B cell (primary cell): ENCODE measurements around the gene SMARCAD1. TPM values are rescaled to one million over a fixed set of nuclear protein-coding genes. Genes with fewer than 3 reads are reported as not detected.

Source experiments
- ATAC-seq: fragments of 200-7000 bp; cut with Tn5 transposase; one replicate; pipeline ENCODE4 v1.10.0; 2021; ENCODE audit warnings: low read depth, mild to moderate bottlenecking, moderate number of reproducible peaks, moderate library complexity
- CTCF ChIA-PET: fragments of 350-600 bp; sonication (Branson Sonifier 250); formaldehyde crosslinking; loops from one replicate; lab custom pipeline; 2021; ENCODE audit warnings: antibody characterized with exemption, inconsistent platforms; lab: Charles Lee
- POLR2A ChIA-PET: fragments of 350-600 bp; sonication (Branson Sonifier 250); formaldehyde crosslinking; loops from one replicate; lab custom pipeline; 2021; ENCODE audit warnings: antibody characterized with exemption; lab: Charles Lee
- DNase-seq: peaks from one replicate; pipeline ENCODE4 v3.0.0; 2013
- H2AFZ ChIP-seq: 2 replicates; pipeline ENCODE4 v1.6.1; 2012; ENCODE audit warnings: mild to moderate bottlenecking, low read depth, low read length; ENCODE audit not compliant: insufficient read depth, poor library complexity, severe bottlenecking
- H3K27ac ChIP-seq, 2 donors: 1 replicate in 1 of 2; 2 replicates in 1 of 2; pipeline ENCODE4 v1.5.1; 2012 to 2013; ENCODE audit warnings: low read length in 2 of 2, mild to moderate bottlenecking in 2 of 2, moderate library complexity in 1 of 2
- H3K27me3 ChIP-seq, 4 experiments: fragments of 200-600 bp in 1 of 4; sonication (generic) in 1 of 4; replicated peaks in 1 of 4; 1 replicate in 2 of 4; 2 replicates in 2 of 4; pipeline versions ENCODE4 v1.6.1 to v1.7.0; 2013 to 2016; ENCODE audit warnings: low read length in 3 of 4, mild to moderate bottlenecking in 2 of 4, mixed read lengths in 1 of 4, moderate library complexity in 1 of 4; ENCODE audit not compliant: insufficient read depth in 4 of 4, control insufficient read depth in 3 of 4; ENCODE audit errors: control extremely low read depth in 1 of 4
- H3K36me3 ChIP-seq, 2 experiments: replicated peaks in 1 of 2; 1 replicate in 1 of 2; 2 replicates in 1 of 2; pipeline versions ENCODE4 v1.6.1 to v1.7.1; 2013; ENCODE audit warnings: low read length in 1 of 2; ENCODE audit not compliant: insufficient read depth in 2 of 2, control insufficient read depth in 1 of 2; ENCODE audit errors: control extremely low read depth in 1 of 2, extremely low read depth in 1 of 2
- H3K4me1 ChIP-seq, 2 donors: fragments of 200-600 bp in 1 of 2; sonication (generic) in 1 of 2; 1 replicate in 1 of 2; 2 replicates in 1 of 2; pipeline versions ENCODE4 v1.5.1 to v1.6.1; 2013 to 2017; ENCODE audit warnings: low read length in 2 of 2; ENCODE audit not compliant: control insufficient read depth in 2 of 2, insufficient read depth in 2 of 2
- H3K4me2 ChIP-seq: replicated peaks from 2 replicates; pipeline ENCODE3; 2012; ENCODE audit warnings: mild to moderate bottlenecking, low read depth, low read length; ENCODE audit not compliant: poor library complexity, severe bottlenecking
- H3K4me3 ChIP-seq, 5 experiments: fragments of 200-600 bp in 1 of 5; sonication (generic) in 1 of 5; 1 replicate in 3 of 5; 2 replicates in 2 of 5; pipeline versions ENCODE4 v1.5.1 to v1.7.0; 2011 to 2016; ENCODE audit warnings: low read length in 4 of 5, mild to moderate bottlenecking in 4 of 5, low read depth in 2 of 5, control low read depth in 1 of 5, moderate library complexity in 1 of 5; ENCODE audit not compliant: insufficient read depth in 1 of 5; ENCODE audit errors: control extremely low read depth in 1 of 5, extremely low read depth in 1 of 5
- H3K79me2 ChIP-seq: fragments of 200-600 bp; sonication (generic); one replicate; pipeline ENCODE4 v1.6.0; 2016; ENCODE audit warnings: low read length; ENCODE audit not compliant: control insufficient read depth, insufficient read depth
- H3K9ac ChIP-seq: fragments of 200-600 bp; sonication (generic); 2 replicates; pipeline ENCODE4 v1.6.1; 2017; ENCODE audit warnings: mild to moderate bottlenecking, low read length, moderate library complexity
- H3K9me3 ChIP-seq, 3 donors: one replicate each; pipeline versions ENCODE4 v1.6.1 to v1.7.1; 2013; ENCODE audit warnings: low read length in 2 of 3; ENCODE audit not compliant: control insufficient read depth in 2 of 3, insufficient read depth in 1 of 3; ENCODE audit errors: control extremely low read depth in 1 of 3
- H4K20me1 ChIP-seq: 2 replicates; pipeline ENCODE4 v1.6.0; 2012; ENCODE audit warnings: mild to moderate bottlenecking, low read length; ENCODE audit not compliant: insufficient read depth, control insufficient read depth, poor library complexity, severe bottlenecking
- H3K27ac Mint-ChIP-seq: one replicate; pipeline ENCODE4 v1.8.0; 2021; ENCODE audit warnings: mixed read lengths
- H3K27me3 Mint-ChIP-seq: one replicate; pipeline ENCODE4 v1.8.0; 2021; ENCODE audit warnings: mixed read lengths
- H3K4me1 Mint-ChIP-seq: one replicate; pipeline ENCODE4 v1.8.0; 2021; ENCODE audit warnings: mixed read lengths
- H3K4me3 Mint-ChIP-seq: one replicate; pipeline ENCODE4 v1.8.0; 2021; ENCODE audit warnings: mixed read lengths
- H3K9me3 Mint-ChIP-seq: one replicate; pipeline ENCODE4 v1.8.0; 2022; ENCODE audit warnings: mixed read lengths; ENCODE audit not compliant: insufficient read depth
- CTCF ChIP-seq: fragments of 200-600 bp; IDR thresholded peaks from one replicate; pipeline ENCODE4 v1.8.0; 2022; ENCODE audit warnings: antibody characterized with exemption, mild to moderate bottlenecking
- EZH2 ChIP-seq: IDR thresholded peaks from 2 replicates; pipeline ENCODE4 v1.6.1; 2012; ENCODE audit warnings: borderline replicate concordance, low read depth, mild to moderate bottlenecking, moderate library complexity, low read length; ENCODE audit not compliant: insufficient read depth, poor library complexity, severe bottlenecking
- WGBS: methylation state at CpG from one replicate; pipeline ENCODE4 v1.1.5; 2013; ENCODE audit warnings: missing lambda C conversion rate; ENCODE audit not compliant: insufficient coverage; 5-methylcytosine and 5-hydroxymethylcytosine counted together
- intact Hi-C: fragments of 100-400 bp; cut with micrococcal nuclease; formaldehyde crosslinking; loops from one replicate; pipeline ENCODE4 v1.10.0; 2022
- polyA plus RNA-seq: library from polyadenylated mRNA; depleted of rRNA; stranded (reverse); fragments of >200 nt; gene quantifications from 2 replicates; pipeline ENCODE4 v1.2.3, GENCODE V29; 2012
- total RNA-seq, 2 donors: library from RNA; stranded (reverse); fragments of 120-200 nt in 1 of 2; gene quantifications; 1 replicate in 1 of 2; 2 replicates in 1 of 2; pipeline versions ENCODE4 v1.2.3 to v1.2.4, GENCODE V29; 2013 to 2022

SMARCAD1 gene
- total and polyA plus RNA-seq, 2 donors (not counting 1 experiment from before 2014, with no cell fraction given): 8.2 to 26.7 TPM

- TF ChIP-seq EZH2: no peak
- TF ChIP-seq CTCF: no peak
- Histone ChIP-seq H3K4me3 (no peak overlapping the region), H3K9ac (no peak overlapping the region), H3K27me3 (no peaks in the 10 kb centered on the region), H3K9me3 (peaks cover 0 to 6% (median 0%) of the 10 kb centered on the region in 3 donors), H3K4me1 (no peaks in the 10 kb centered on the region), H3K36me3 (no peaks in the 10 kb centered on the region), H3K79me2 (no peaks in the 10 kb centered on the region), H4K20me1 (no peaks in the 10 kb centered on the region), H3K27ac (no peak overlapping the region), H3K4me2 (no peak overlapping the region), H2AFZ (no peak overlapping the region)
- Mint-ChIP-seq H3K27ac (no peak overlapping the region), H3K9me3 (no peaks in the 10 kb centered on the region), H3K4me3 (no peak overlapping the region), H3K27me3 (no peaks in the 10 kb centered on the region), H3K4me1 (no peaks in the 10 kb centered on the region)
- ChIA-PET POLR2A (no interaction called here), CTCF (no interaction called here)
- intact Hi-C loops: no loop called here
- WGBS: 100% methylated on average over 2 of the region's 4 CpGs
- ATAC-seq (no peak), DNase-seq (no peak)
Measured at GRCh38 chr4:94160774-94161173, 46.9 kb upstream of the SMARCAD1 start.

- Histone ChIP-seq H4K20me1 (no peaks in the 10 kb centered on the region), H3K27ac (no peak overlapping the region), H3K79me2 (no peaks in the 10 kb centered on the region), H3K9ac (no peak overlapping the region), H3K9me3 (peaks cover 0 to 8% (median 0%) of the 10 kb centered on the region in 3 donors), H3K36me3 (no peaks in the 10 kb centered on the region), H3K27me3 (no peaks in the 10 kb centered on the region), H3K4me1 (no peaks in the 10 kb centered on the region), H2AFZ (no peak overlapping the region), H3K4me3 (no peak overlapping the region), H3K4me2 (no peak overlapping the region)
- no CpG with 5 or more reads among the region's 3 CpGs for WGBS
- no peak for DNase-seq
- Mint-ChIP-seq H3K27ac (no peak overlapping the region), H3K9me3 (no peaks in the 10 kb centered on the region), H3K4me1 (no peaks in the 10 kb centered on the region), H3K27me3 (no peaks in the 10 kb centered on the region), H3K4me3 (no peak overlapping the region)
- intact Hi-C loops: no loop called here
- ChIA-PET POLR2A (no interaction called here), CTCF (no interaction called here)
- TF ChIP-seq CTCF (no peak), EZH2 (no peak)
- no peak for ATAC-seq
Measured at GRCh38 chr4:94165256-94165655, 42.4 kb upstream of the SMARCAD1 start.
